NOMO-1 treated with DMSO at 0.1 percent for 48 hours (cell line): ENCODE results near the gene LILRA5.
"Not testable (repeated sequence)": the region's sequence is repeated elsewhere in the genome, so short reads cannot be mapped to it uniquely, and the experiment has no call there.

Source experiments
- DNase-seq: peaks from one replicate; lab custom pipeline; 2025; ENCODE audit not compliant: unreplicated experiment; lab: John Stamatoyannopoulos, UW

The LILRA5 gene

GRCh38 chr19:54307389-54308020, 5.5 kb downstream of the LILRA5 start:
- no peak for DNase-seq

DNA sequence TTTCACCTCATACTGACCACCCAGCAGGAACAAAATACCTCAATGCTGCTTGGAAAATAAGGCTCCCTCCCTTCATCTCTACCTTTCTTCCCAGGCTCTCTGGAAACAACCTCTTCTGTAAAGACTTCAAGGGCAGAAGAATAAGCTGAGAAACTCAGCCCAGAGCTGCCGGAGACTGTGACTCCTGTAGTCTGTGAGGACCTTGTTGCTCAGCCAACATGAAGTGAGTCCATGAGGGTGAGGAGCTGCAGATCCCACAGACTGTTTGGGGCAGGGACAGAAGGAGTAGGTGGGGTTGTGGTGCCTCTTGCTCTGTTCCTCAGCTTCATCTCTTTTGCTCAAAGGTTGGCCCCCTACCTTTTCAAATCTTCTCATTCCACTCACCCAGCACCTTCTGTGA, 7.8 kb downstream of the LILRA5 start:
- no peak for DNase-seq

DNA sequence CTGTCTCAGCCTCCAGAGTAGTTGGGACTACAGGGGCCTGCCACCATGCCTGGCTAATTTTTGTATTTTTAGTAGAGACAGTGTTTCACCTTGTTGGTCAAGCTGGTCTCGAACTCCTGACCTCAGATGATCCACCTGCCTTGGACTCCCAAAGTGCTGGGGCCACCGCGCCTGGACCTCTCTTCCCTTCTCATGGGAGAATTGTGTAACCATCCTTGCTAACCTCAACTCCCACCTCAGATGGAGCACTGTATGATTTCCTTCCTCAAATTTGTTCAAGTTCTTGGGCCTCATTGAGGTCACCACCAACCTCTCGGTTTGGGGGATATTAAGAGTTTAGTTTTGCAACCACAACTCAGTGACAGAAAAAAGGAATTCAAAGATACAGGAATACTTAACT, 10.7 kb downstream of the LILRA5 start:
- DNase-seq: peak; percentile 96

- no peak for DNase-seq
Measured at GRCh38 chr19:54299515-54299914, 13.5 kb downstream of the LILRA5 start.

GRCh38 chr19:54299126-54299498, 13.9 kb downstream of the LILRA5 start:
- DNase-seq: no peak

DNA sequence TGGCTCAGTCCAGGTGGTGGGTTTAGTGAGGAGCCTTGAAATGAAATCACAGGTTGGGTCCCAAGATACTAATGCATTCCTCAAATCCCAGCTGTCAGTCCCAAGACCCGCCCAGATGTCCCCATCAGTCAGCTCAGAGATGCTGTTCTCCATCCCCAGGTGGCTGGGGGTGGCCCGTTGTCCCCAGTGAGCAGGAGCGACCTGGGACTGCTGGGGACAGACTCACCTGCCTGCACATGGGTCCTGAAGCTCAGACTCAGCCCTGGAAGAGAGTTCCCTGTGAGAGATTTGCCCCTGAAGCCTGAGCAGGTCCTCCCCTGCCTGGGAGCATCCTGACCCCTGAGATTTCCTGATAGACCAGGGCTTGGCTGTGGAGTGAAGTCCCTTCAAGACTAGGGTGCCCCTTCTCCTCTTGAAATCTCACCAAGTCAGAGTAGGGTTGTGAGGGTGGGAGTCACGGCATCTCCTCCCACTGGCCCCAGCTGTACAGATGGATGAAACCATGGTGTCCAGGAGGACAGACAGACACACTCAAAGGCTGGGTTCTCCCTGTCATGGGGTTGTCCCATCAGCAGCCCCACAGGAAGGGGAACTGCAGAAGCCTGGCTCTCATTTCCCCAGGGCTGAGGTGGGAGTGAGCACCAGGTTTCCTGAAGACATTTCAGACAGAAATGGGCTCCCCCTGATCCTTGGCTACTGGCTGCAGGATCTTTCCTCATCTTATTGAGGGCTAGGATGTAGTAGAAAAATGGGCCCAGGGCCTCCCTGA, 14.4 kb downstream of the LILRA5 start:
- DNase-seq: no peak

DNA sequence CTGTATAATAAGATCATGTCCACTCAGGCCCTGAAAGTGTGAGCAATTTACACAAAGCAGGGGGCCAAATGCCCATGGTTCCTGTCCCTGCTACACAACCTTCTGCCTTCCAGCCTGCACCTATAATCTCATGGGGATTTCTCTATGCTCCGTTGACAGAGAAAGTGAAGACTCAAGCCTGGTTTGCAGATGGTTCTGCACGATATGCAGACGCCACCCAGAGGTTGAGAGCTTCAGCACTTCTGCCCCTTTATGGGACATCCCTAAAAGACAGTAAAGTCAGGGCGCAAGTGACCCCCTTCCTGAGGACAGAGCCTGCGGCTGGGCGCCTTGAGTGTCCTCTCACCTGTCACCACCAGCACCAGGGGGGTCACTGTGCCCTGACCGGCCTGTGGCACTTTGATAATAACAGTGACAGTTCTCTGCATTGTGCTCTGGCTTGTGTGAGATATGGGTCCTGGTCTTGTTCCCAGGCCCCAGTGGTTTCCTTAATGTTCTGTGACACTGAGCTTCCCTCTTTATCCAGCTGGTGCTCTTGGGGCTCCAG, 15.1 kb downstream of the LILRA5 start:
- DNase-seq: peak; percentile 31

DNA sequence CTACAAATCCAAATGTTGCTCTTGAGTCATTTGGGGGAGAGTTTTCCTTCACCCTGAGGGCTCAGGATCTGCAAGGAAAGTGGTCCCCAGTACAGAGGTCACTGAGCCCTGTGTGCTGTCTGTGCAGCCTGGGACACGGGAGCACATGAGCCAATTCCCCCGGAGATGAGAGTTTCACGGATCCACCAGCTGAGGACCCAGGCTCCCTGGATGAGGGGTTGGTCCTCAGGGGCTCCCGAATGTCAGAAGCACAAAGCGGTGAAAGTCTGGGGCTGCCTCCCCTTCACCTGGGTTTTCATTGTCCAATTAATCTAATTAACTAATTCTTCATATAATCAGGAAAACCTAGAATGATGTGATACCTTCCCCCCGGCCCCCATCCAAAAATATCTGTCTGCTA, 18.4 kb downstream of the LILRA5 start:
- no peak for DNase-seq

GRCh38 chr19:54289160-54289559, 23.8 kb downstream of the LILRA5 start:
- not testable (repeated sequence) for DNase-seq

DNA sequence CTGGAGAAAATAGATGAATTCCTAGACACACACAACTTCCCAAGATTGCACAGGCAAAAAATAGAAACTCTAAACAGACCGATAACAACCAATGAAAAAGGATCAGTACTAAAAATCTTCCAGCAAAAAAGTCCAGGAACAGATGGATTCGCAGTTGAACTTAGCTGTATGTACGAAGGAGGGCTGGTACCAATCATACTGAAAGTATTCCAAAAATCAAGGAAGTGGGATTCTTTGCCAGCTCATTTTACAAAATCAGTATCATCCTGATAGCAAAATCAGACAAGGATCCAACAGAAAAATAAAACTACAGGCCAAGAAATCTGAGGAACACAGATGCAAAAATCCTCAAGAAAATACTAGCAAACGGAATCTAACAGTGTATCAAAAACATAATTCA, 25.5 kb downstream of the LILRA5 start:
- no peak for DNase-seq

DNA sequence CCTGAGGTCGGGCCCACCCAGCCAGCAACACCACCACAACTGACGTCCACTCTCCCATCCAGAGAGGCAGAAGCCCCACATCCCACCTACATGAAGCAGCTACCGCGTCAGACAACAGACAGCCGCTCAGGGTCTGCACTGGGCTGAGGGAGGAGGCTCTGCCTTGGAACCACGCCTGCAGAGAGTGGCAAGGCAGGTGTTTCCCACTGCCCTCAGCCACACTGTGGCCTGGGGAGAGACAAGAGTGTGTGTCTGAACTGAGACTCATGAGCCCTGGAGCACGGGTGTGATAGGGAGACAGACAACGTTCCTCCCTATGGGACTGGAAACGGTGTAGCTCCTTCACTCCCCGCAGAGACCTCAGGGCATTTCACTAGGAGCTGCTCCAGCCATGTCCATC, 26.7 kb downstream of the LILRA5 start:
- not testable (repeated sequence) for DNase-seq

GRCh38 chr19:54285427-54286056, 27.4 kb downstream of the LILRA5 start:
- not testable (repeated sequence) for DNase-seq

- no peak for DNase-seq
Measured at GRCh38 chr19:54282686-54283470, 30.1 kb downstream of the LILRA5 start.

DNA sequence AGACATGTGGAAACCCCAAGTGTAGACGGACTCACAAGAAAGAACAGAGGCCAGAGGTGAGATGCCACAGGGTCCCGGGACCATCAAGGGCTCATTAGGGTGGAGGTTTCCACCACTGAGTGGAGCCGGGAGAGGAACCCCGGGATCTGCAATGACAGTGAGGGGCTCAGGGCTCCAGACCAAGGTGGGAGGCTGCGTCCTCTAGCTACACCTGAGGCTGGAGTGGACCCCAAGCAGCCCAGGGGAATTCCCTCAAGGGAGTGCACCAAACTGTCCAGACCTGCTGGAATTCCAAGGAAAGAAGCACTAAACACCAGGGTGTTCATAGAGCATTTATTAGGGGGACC, 31.3 kb downstream of the LILRA5 start:
- DNase-seq: not testable (repeated sequence)

DNA sequence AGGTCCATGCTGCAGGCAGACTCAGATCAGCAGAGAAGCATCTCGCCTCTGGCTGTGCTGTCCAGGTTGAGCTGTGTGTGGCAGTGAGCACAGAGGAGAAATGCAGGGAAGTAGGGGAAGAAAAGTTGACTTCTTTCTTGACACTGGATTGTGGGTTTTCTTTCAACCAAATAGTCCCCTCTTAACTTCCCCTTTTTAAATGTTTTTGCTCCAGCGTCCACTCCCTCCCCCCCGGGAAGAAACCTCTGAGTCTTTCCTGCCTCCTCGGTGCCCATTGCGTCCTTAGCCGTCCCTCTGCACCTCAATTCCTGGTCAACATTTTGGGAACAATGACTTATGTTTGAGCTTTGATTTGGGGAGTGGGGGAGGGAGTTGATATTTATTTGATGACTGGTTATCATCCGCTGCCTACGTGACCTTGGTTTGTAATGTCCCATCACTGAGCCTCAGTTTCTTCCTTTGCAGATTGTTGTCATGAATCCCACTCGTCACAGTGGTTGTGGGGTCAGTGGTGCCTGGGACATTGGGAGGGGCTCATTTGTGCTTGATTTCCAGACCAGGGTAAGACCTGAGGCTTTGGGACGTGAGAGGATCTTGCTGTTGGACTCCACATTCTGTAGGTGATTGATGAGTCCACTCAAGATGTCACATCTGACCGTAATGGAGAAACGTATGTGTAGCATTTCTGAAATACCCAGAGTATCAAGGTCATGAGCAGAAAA, 31.8 kb downstream of the LILRA5 start, which contains the start of gene LILRB2:
Gene LILRB2, minus strand, starts transcription at position 104 of the 722 bp plus-strand sequence. CDS start 614 bp downstream, outside the sequence.
- peak; percentile 72 for DNase-seq

- DNase-seq: peak; percentile 64
Measured at GRCh38 chr19:54280441-54280840, 32.5 kb downstream of the LILRA5 start.

DNA sequence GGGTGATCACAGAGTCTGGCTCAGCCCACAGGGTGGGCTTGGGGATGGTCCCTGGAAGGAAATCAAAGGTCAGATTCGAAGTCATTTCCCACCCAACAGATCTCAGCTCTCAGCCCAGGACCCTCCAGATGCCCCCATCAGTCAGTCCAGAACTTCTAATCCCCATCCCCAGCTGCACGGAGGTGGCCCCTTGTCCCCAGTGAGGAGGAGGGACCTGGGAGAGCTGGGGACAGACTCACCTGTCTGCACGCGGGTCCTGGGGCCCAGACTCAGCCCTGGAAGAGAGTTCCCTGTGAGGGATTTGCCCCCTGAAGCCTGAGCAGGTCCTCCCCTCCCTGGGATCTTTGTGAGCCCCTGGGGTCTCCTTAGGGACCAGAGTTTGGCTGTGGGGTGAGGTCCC, 32.9 kb downstream of the LILRA5 start:
- not testable (repeated sequence) for DNase-seq

GRCh38 chr19:54279406-54279962, 33.5 kb downstream of the LILRA5 start:
- DNase-seq: no peak

DNA sequence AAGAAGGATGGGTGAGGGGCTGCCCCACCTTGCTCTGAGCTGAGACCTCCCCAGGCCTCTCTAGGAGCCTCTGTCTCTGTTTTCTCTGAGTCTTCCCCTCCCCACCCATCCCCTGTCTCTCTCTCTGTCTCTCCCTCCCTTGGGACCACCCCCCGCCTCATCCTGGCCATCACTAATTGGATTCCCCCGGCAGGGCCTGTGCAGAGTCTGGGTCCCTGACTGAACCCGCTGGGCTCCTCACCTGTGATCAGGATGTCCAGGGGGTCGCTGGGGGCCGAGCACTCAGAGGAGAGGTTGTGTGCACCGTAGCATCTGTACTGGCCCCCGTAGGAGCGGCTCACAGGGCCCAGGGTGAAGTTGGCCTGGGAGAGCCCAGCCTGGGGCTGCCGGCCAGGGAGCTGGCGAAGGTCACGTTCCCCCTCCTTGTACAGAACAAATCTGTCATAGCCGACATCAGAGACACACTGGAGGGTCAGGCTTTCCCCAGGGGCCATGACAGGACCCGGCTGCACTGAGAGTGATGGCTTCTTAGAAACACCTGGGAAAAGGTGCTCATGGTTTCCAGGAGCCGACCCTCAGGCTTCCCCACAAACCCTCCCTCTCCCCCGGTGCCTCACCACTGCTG, 34.3 kb downstream of the LILRA5 start:
- not testable (repeated sequence) for DNase-seq

- not testable (repeated sequence) for DNase-seq
Measured at GRCh38 chr19:54278056-54278455, 34.9 kb downstream of the LILRA5 start.
